KMS-11 (cell line): ENCODE results near the gene IL1RAPL2.

Experiments used
- H2AFZ ChIP-seq: fragments of 200-600 bp; sonication (generic); 2 replicates; pipeline ENCODE4 v1.6.1; 2016; ENCODE audit warnings: antibody characterized with exemption, mixed run types, low read depth
- H3K27ac ChIP-seq: fragments of 200-600 bp; sonication (generic); 2 replicates; pipeline ENCODE4 v1.6.1; 2016; ENCODE audit warnings: mild to moderate bottlenecking, mixed run types
- H3K27me3 ChIP-seq: fragments of 200-600 bp; sonication (generic); 2 replicates; pipeline ENCODE4 v1.6.1; 2017; ENCODE audit warnings: mild to moderate bottlenecking, low read depth, mixed run types, moderate library complexity; ENCODE audit not compliant: insufficient read depth
- H3K36me3 ChIP-seq: fragments of 200-600 bp; sonication (generic); 2 replicates; pipeline ENCODE4 v1.6.1; 2017; ENCODE audit warnings: mild to moderate bottlenecking, mixed run types; ENCODE audit not compliant: insufficient read depth
- H3K4me1 ChIP-seq: fragments of 200-600 bp; sonication (generic); 2 replicates; pipeline ENCODE4 v1.6.1; 2016; ENCODE audit warnings: mild to moderate bottlenecking, low read depth, mixed run types; ENCODE audit not compliant: poor library complexity, severe bottlenecking
- H3K4me2 ChIP-seq: fragments of 200-600 bp; sonication (generic); 2 replicates; pipeline ENCODE4 v1.7.0; 2016; ENCODE audit warnings: mild to moderate bottlenecking, mixed run types
- H3K4me3 ChIP-seq: fragments of 200-600 bp; sonication (generic); IDR thresholded peaks from 2 replicates; pipeline ENCODE4 v1.6.1; 2017; ENCODE audit warnings: low read depth, low read length, mixed read lengths; ENCODE audit not compliant: insufficient read depth
- H3K79me2 ChIP-seq: fragments of 200-600 bp; sonication (generic); 2 replicates; pipeline ENCODE4 v1.6.1; 2016; ENCODE audit warnings: low read depth, mixed run types; ENCODE audit not compliant: insufficient read depth
- H3K9ac ChIP-seq: fragments of 200-600 bp; sonication (generic); 2 replicates; pipeline ENCODE4 v1.6.1; 2016; ENCODE audit warnings: mild to moderate bottlenecking, mixed run types
- H4K20me1 ChIP-seq: fragments of 200-600 bp; sonication (generic); 2 replicates; pipeline ENCODE4 v1.6.1; 2016; ENCODE audit warnings: mild to moderate bottlenecking, mixed run types; ENCODE audit not compliant: insufficient read depth
- CTCF ChIP-seq: fragments of 200-600 bp; sonication (generic); conservative IDR thresholded peaks from 2 replicates; pipeline ENCODE4 v1.6.1; 2017; ENCODE audit warnings: low read depth, mild to moderate bottlenecking, antibody characterized with exemption, low read length, moderate library complexity, mixed read lengths

IL1RAPL2 gene

GRCh38 chrX:104972737-104973136 is 406.7 kb downstream of the IL1RAPL2 start:
- Histone ChIP-seq H4K20me1 (no peaks in the 10 kb centered on the region), H3K4me2 (no peak overlapping the region), H3K4me3 (no peak overlapping the region), H3K27me3 (no peaks in the 10 kb centered on the region), H3K9ac (no peak overlapping the region), H2AFZ (no peak overlapping the region), H3K4me1 (no peaks in the 10 kb centered on the region), H3K36me3 (no peaks in the 10 kb centered on the region), H3K27ac (no peak overlapping the region), H3K79me2 (no peaks in the 10 kb centered on the region)
- TF ChIP-seq CTCF = no peak

GRCh38 chrX:104987063-104987462 is 421.1 kb downstream of the IL1RAPL2 start:
- no peak overlapping the region for H3K9ac ChIP-seq
- H3K36me3 ChIP-seq = no peaks in the 10 kb centered on the region
- no peak overlapping the region for H3K27ac ChIP-seq
- no peak overlapping the region for H3K4me2 ChIP-seq
- no peaks in the 10 kb centered on the region for H3K4me1 ChIP-seq
- no peaks in the 10 kb centered on the region for H3K27me3 ChIP-seq
- H3K4me3 ChIP-seq = no peak overlapping the region
- no peaks in the 10 kb centered on the region for H3K79me2 ChIP-seq
- no peak for TF ChIP-seq CTCF
- no peaks in the 10 kb centered on the region for H4K20me1 ChIP-seq
- H2AFZ ChIP-seq = no peak overlapping the region

GRCh38 chrX:104988038-104988437 is 422.0 kb downstream of the IL1RAPL2 start:
- Histone ChIP-seq H3K4me2 (no peak overlapping the region), H3K4me3 (no peak overlapping the region), H3K27ac (no peak overlapping the region), H3K4me1 (no peaks in the 10 kb centered on the region), H3K9ac (no peak overlapping the region), H3K27me3 (no peaks in the 10 kb centered on the region), H4K20me1 (no peaks in the 10 kb centered on the region), H2AFZ (no peak overlapping the region), H3K79me2 (no peaks in the 10 kb centered on the region), H3K36me3 (no peaks in the 10 kb centered on the region)
- no peak for TF ChIP-seq CTCF

- H3K27me3 ChIP-seq = no peaks in the 10 kb centered on the region
- no peak overlapping the region for H3K4me2 ChIP-seq
- H3K27ac ChIP-seq = no peak overlapping the region
- H3K4me3 ChIP-seq = no peak overlapping the region
- H3K4me1 ChIP-seq = no peaks in the 10 kb centered on the region
- H4K20me1 ChIP-seq = no peaks in the 10 kb centered on the region
- TF ChIP-seq CTCF = no peak
- no peak overlapping the region for H2AFZ ChIP-seq
- H3K9ac ChIP-seq = no peak overlapping the region
- H3K36me3 ChIP-seq = no peaks in the 10 kb centered on the region
- no peaks in the 10 kb centered on the region for H3K79me2 ChIP-seq
These were observed 429.5 kb downstream of the IL1RAPL2 start for GRCh38 chrX:104995546-104995945.
